Pericardium fibroblast (primary cell): ENCODE data around the gene HPRT1. TPM values are rescaled to one million over a fixed set of nuclear protein-coding genes. Genes with fewer than 3 reads are reported as not detected.

Experiments
- total RNA-seq: library from RNA; depleted of rRNA; stranded (reverse); fragments of >200 nt; gene quantifications from 2 replicates; pipeline ENCODE4 v1.2.3, GENCODE V29; 2015

HPRT1 gene, protein sequence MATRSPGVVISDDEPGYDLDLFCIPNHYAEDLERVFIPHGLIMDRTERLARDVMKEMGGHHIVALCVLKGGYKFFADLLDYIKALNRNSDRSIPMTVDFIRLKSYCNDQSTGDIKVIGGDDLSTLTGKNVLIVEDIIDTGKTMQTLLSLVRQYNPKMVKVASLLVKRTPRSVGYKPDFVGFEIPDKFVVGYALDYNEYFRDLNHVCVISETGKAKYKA
- 6.5 and 9.3 TPM in 2 replicates for total RNA-seq

DNA sequence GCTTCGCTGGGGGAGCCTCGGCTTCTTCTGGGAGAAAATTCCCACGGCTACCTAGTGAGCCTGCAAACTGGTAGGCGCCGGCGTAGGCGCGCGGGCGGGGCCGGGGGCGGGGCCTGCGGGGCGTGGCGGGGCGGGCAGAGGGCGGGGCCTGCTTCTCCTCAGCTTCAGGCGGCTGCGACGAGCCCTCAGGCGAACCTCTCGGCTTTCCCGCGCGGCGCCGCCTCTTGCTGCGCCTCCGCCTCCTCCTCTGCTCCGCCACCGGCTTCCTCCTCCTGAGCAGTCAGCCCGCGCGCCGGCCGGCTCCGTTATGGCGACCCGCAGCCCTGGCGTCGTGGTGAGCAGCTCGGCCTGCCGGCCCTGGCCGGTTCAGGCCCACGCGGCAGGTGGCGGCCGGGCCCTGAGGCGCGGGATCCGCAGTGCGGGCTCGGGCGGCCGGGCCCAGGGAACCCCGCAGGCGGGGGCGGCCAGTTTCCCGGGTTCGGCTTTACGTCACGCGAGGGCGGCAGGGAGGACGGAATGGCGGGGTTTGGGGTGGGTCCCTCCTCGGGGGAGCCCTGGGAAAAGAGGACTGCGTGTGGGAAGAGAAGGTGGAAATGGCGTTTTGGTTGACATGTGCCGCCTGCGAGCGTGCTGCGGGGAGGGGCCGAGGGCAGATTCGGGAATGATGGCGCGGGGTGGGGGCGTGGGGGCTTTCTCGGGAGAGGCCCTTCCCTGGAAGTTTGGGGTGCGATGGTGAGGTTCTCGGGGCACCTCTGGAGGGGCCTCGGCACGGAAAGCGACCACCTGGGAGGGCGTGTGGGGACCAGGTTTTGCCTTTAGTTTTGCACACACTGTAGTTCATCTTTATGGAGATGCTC is at the start of gene HPRT1:
TSS of gene HPRT1 (plus strand) at position 161 of the 857 bp plus-strand sequence. CDS start at position 308, 147 bp downstream.

Other genes with a start within 250 kb of the HPRT1 start
- 0.17 TPM in 1 of 2 replicates, not detected in the other for gene CCDC160, start 223.0 kb upstream of the HPRT1 start, total RNA-seq
- 10.6 and 12.8 TPM in 2 replicates for gene PHF6, start 86.9 kb upstream of the HPRT1 start, total RNA-seq
- gene PLAC1, start 198.3 kb downstream of the HPRT1 start, total RNA-seq = 0.43 and 0.93 TPM in 2 replicates